Measurements from ENCODE around the gene HBEGF.

HBEGF gene

GRCh38 chr5:140341591-140341990 lies 4.8 kb downstream of the HBEGF start:
- TF ChIP-seq TAF1 (IDR thresholded peaks at IDR 0.05; ENCODE audit: borderline replicate concordance, insufficient read depth, low read length) (no peak), POLR2AphosphoS5 (IDR thresholded peaks at IDR 0.05; ENCODE audit: low read depth, low read length) (no peak), FOXP2 (optimal IDR thresholded peaks at IDR 0.05; ENCODE audit: borderline replicate concordance, extremely low read depth, extremely low read length, insufficient read depth) (no peak), SIN3A (IDR thresholded peaks at IDR 0.05; ENCODE audit: borderline replicate concordance, insufficient read depth, low read length) (no peak)
- TF ChIP-seq, protein P1, sequence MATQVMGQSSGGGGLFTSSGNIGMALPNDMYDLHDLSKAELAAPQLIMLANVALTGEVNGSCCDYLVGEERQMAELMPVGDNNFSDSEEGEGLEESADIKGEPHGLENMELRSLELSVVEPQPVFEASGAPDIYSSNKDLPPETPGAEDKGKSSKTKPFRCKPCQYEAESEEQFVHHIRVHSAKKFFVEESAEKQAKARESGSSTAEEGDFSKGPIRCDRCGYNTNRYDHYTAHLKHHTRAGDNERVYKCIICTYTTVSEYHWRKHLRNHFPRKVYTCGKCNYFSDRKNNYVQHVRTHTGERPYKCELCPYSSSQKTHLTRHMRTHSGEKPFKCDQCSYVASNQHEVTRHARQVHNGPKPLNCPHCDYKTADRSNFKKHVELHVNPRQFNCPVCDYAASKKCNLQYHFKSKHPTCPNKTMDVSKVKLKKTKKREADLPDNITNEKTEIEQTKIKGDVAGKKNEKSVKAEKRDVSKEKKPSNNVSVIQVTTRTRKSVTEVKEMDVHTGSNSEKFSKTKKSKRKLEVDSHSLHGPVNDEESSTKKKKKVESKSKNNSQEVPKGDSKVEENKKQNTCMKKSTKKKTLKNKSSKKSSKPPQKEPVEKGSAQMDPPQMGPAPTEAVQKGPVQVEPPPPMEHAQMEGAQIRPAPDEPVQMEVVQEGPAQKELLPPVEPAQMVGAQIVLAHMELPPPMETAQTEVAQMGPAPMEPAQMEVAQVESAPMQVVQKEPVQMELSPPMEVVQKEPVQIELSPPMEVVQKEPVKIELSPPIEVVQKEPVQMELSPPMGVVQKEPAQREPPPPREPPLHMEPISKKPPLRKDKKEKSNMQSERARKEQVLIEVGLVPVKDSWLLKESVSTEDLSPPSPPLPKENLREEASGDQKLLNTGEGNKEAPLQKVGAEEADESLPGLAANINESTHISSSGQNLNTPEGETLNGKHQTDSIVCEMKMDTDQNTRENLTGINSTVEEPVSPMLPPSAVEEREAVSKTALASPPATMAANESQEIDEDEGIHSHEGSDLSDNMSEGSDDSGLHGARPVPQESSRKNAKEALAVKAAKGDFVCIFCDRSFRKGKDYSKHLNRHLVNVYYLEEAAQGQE (IDR thresholded peaks at IDR 0.05; ENCODE audit: insufficient read depth in 1 of 2, low read depth in 2 of 2, low read length in 2 of 2): no peak

DNA sequence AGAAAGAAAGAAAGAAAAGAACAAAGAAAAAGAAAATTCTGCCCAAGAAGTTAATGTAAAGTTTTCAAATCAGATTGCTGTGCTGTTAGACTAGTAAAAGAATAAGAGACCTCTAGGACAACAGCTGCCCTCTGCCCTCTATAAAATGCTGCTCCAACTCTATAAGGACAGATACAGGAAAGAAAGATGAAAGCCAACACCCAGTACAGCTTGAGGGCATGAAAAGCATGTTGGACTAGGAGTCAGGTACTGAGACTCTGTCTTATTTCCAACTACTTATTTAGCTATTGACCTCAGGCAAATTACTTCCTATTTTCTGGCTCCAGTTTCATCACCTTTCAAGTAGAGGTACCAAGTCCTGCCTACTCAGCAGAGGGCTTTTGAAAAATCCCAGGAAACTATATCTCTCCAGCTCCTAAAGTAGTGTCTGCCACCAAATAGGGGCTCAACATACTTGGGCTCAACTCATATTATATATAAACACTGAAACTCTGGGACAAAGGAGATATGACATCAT lies 5.7 kb downstream of the HBEGF start:
- no peak for TF ChIP-seq FOXP2 (optimal IDR thresholded peaks at IDR 0.05; ENCODE audit: borderline replicate concordance, extremely low read depth, extremely low read length, insufficient read depth)
- TF ChIP-seq POLR2AphosphoS5 (IDR thresholded peaks at IDR 0.05; ENCODE audit: low read depth, low read length): no peak
- TF ChIP-seq SIN3A (IDR thresholded peaks at IDR 0.05; ENCODE audit: borderline replicate concordance, insufficient read depth, low read length): no peak
- TF ChIP-seq TAF1 (IDR thresholded peaks at IDR 0.05; ENCODE audit: borderline replicate concordance, insufficient read depth, low read length): no peak
- TF ChIP-seq, protein P1 (IDR thresholded peaks at IDR 0.05; ENCODE audit: insufficient read depth in 1 of 2, low read depth in 2 of 2, low read length in 2 of 2): no peak

GRCh38 chr5:140339636-140340035 lies 6.8 kb downstream of the HBEGF start:
- TF ChIP-seq, protein P1 (IDR thresholded peaks at IDR 0.05; ENCODE audit: insufficient read depth in 1 of 2, low read depth in 2 of 2, low read length in 2 of 2): no peak
- TF ChIP-seq TAF1 (IDR thresholded peaks at IDR 0.05; ENCODE audit: borderline replicate concordance, insufficient read depth, low read length): no peak

DNA sequence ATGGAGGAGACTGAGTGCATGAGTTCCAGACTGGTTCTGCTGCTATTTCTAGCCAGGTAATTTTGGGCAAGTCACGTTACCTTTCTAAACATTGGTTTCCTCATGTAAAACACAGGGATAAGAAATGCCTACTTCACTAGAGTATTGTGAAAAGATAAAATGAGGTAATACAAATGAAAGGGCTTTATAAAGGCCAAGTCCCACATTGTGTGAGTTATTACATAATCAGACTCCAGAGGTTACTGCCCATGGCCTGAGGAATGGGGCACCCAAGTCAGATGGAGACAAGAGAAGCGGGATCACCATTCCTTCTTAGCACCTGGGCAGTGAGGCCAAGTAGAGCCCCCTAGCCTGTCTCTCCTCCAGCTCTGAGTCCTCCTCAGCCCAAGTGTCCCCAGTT lies 7.5 kb downstream of the HBEGF start:
- TF ChIP-seq TAF1 (IDR thresholded peaks at IDR 0.05; ENCODE audit: borderline replicate concordance, insufficient read depth, low read length) (no peak), SIN3A (IDR thresholded peaks at IDR 0.05; ENCODE audit: borderline replicate concordance, insufficient read depth, low read length) (no peak), POLR2AphosphoS5 (IDR thresholded peaks at IDR 0.05; ENCODE audit: low read depth, low read length) (no peak), FOXP2 (optimal IDR thresholded peaks at IDR 0.05; ENCODE audit: borderline replicate concordance, extremely low read depth, extremely low read length, insufficient read depth) (no peak)
- TF ChIP-seq, protein P1 (IDR thresholded peaks at IDR 0.05; ENCODE audit: insufficient read depth in 1 of 2, low read depth in 2 of 2, low read length in 2 of 2): no peak

- TF ChIP-seq FOXP2 (optimal IDR thresholded peaks at IDR 0.05; ENCODE audit: borderline replicate concordance, extremely low read depth, extremely low read length, insufficient read depth): no peak
- no peak for TF ChIP-seq SIN3A (IDR thresholded peaks at IDR 0.05; ENCODE audit: borderline replicate concordance, insufficient read depth, low read length)
- no peak for TF ChIP-seq TAF1 (IDR thresholded peaks at IDR 0.05; ENCODE audit: borderline replicate concordance, insufficient read depth, low read length)
- TF ChIP-seq, protein P1 (IDR thresholded peaks at IDR 0.05; ENCODE audit: insufficient read depth in 1 of 2, low read depth in 2 of 2, low read length in 2 of 2): no peak
- no peak for TF ChIP-seq POLR2AphosphoS5 (IDR thresholded peaks at IDR 0.05; ENCODE audit: low read depth, low read length)
Observed at GRCh38 chr5:140338336-140338735, 8.1 kb downstream of the HBEGF start.

Data from PFSK-1 (cell line).